MM.1S (cell line): ENCODE results near the gene PPP6R1.

Experiments
- DNase-seq: peaks from one replicate; pipeline ENCODE4 v3.0.0-alpha.2; 2015
- H2AFZ ChIP-seq: fragments of 300-600 bp; sonication (generic); 2 replicates; pipeline ENCODE4 v1.6.0; 2016; ENCODE audit warnings: antibody characterized with exemption, low read length
- H3F3A ChIP-seq: fragments of 300-600 bp; sonication (generic); 2 replicates; pipeline ENCODE4 v1.6.1; 2016; ENCODE audit warnings: mild to moderate bottlenecking, antibody characterized with exemption, low read length, moderate library complexity, mixed read lengths; ENCODE audit not compliant: insufficient read depth
- H3K27ac ChIP-seq: fragments of 300-600 bp; sonication (generic); 2 replicates; pipeline ENCODE4 v1.5.1; 2016; ENCODE audit warnings: mild to moderate bottlenecking, low read length
- H3K27me3 ChIP-seq: fragments of 300-600 bp; sonication (generic); replicated peaks from 2 replicates; pipeline ENCODE4 v1.6.0; 2016; ENCODE audit warnings: low read length; ENCODE audit not compliant: insufficient read depth
- H3K36me3 ChIP-seq: fragments of 300-600 bp; sonication (generic); replicated peaks from 2 replicates; pipeline ENCODE4 v1.6.1; 2016; ENCODE audit warnings: mild to moderate bottlenecking, low read length, mixed read lengths; ENCODE audit not compliant: insufficient read depth
- H3K4me1 ChIP-seq: fragments of 300-600 bp; sonication (generic); 2 replicates; pipeline ENCODE4 v1.6.1; 2016; ENCODE audit warnings: low read length, mixed read lengths
- H3K4me2 ChIP-seq: fragments of 300-600 bp; sonication (generic); 2 replicates; pipeline ENCODE4 v1.6.0; 2016; ENCODE audit warnings: low read depth, low read length
- H3K4me3 ChIP-seq: fragments of 300-600 bp; sonication (generic); 2 replicates; pipeline ENCODE4 v1.5.1; 2016; ENCODE audit warnings: low read length, mixed read lengths
- H3K79me2 ChIP-seq: fragments of 300-600 bp; sonication (generic); 2 replicates; pipeline ENCODE4 v1.6.1; 2016; ENCODE audit warnings: mixed run types, low read length, mixed read lengths
- H3K9ac ChIP-seq: fragments of 300-600 bp; sonication (generic); 2 replicates; pipeline ENCODE4 v1.6.1; 2016; ENCODE audit warnings: low read length, mixed read lengths
- H3K9me2 ChIP-seq: fragments of 300-600 bp; sonication (generic); replicated peaks from 2 replicates; pipeline ENCODE4 v1.6.1; 2016; ENCODE audit warnings: mild to moderate bottlenecking, low read length, mixed read lengths; ENCODE audit not compliant: insufficient read depth
- H3K9me3 ChIP-seq: fragments of 300-600 bp; sonication (generic); replicated peaks from 2 replicates; pipeline ENCODE4 v1.6.1; 2016; ENCODE audit warnings: mild to moderate bottlenecking, low read length, mixed read lengths; ENCODE audit not compliant: insufficient read depth
- H4K20me1 ChIP-seq: fragments of 300-600 bp; sonication (generic); 2 replicates; pipeline ENCODE4 v1.6.1; 2016; ENCODE audit warnings: mild to moderate bottlenecking, low read length, moderate library complexity, mixed read lengths; ENCODE audit not compliant: insufficient read depth
- CTCF ChIP-seq: fragments of 300-600 bp; sonication (generic); IDR thresholded peaks from 2 replicates; pipeline ENCODE4 v1.5.1; 2016; ENCODE audit warnings: antibody characterized with exemption, low read length, mixed read lengths
- EZH2 ChIP-seq: fragments of 300-600 bp; sonication (generic); optimal IDR thresholded peaks from 2 replicates; pipeline ENCODE3; 2017; ENCODE audit warnings: low read depth, mild to moderate bottlenecking, antibody characterized with exemption, low read length, mixed read lengths
- EZH2phosphoT487 ChIP-seq: fragments of 300-600 bp; sonication (generic); IDR thresholded peaks from 2 replicates; pipeline ENCODE4 v1.6.1; 2018; ENCODE audit warnings: antibody characterized with exemption, low read length

Gene PPP6R1

GRCh38 chr19:55232986-55233385 lies 25.8 kb downstream of the PPP6R1 start:
- Histone ChIP-seq H3K4me3 (no peak overlapping the region), H3K9me2 (no peaks in the 10 kb centered on the region), H3K9ac (no peak overlapping the region), H3F3A (peaks cover 4% of the 10 kb centered on the region; the same call in 1 of the 2 replicates), H3K9me3 (no peaks in the 10 kb centered on the region), H3K27ac (no peak overlapping the region), H2AFZ (no peak overlapping the region), H4K20me1 (peaks cover 5% of the 10 kb centered on the region; the same call in 1 of the 2 replicates), H3K4me2 (no peak overlapping the region), H3K79me2 (peaks cover 34% of the 10 kb centered on the region), H3K27me3 (no peaks in the 10 kb centered on the region), H3K36me3 (peaks cover 20% of the 10 kb centered on the region; the same call in 1 of the 2 replicates), H3K4me1 (no peaks in the 10 kb centered on the region)
- no peak for DNase-seq
- TF ChIP-seq CTCF (no peak), EZH2phosphoT487 (no peak), EZH2 (no peak)

- Histone ChIP-seq H3K9ac (no peak overlapping the region), H3K9me3 (no peaks in the 10 kb centered on the region), H3K27ac (no peak overlapping the region), H3K4me3 (no peak overlapping the region), H3K36me3 (peaks cover 19% of the 10 kb centered on the region; the same call in 1 of the 2 replicates), H3K4me2 (no peak overlapping the region), H2AFZ (no peak overlapping the region), H3K4me1 (no peaks in the 10 kb centered on the region), H4K20me1 (peaks cover 5% of the 10 kb centered on the region; the same call in 1 of the 2 replicates), H3K9me2 (no peaks in the 10 kb centered on the region), H3K79me2 (peaks cover 28% of the 10 kb centered on the region), H3K27me3 (no peaks in the 10 kb centered on the region), H3F3A (no peaks in the 10 kb centered on the region)
- TF ChIP-seq CTCF (no peak), EZH2 (no peak), EZH2phosphoT487 (no peak)
- DNase-seq, result no peak
Measured at GRCh38 chr19:55232286-55232602, 26.6 kb downstream of the PPP6R1 start.

DNA sequence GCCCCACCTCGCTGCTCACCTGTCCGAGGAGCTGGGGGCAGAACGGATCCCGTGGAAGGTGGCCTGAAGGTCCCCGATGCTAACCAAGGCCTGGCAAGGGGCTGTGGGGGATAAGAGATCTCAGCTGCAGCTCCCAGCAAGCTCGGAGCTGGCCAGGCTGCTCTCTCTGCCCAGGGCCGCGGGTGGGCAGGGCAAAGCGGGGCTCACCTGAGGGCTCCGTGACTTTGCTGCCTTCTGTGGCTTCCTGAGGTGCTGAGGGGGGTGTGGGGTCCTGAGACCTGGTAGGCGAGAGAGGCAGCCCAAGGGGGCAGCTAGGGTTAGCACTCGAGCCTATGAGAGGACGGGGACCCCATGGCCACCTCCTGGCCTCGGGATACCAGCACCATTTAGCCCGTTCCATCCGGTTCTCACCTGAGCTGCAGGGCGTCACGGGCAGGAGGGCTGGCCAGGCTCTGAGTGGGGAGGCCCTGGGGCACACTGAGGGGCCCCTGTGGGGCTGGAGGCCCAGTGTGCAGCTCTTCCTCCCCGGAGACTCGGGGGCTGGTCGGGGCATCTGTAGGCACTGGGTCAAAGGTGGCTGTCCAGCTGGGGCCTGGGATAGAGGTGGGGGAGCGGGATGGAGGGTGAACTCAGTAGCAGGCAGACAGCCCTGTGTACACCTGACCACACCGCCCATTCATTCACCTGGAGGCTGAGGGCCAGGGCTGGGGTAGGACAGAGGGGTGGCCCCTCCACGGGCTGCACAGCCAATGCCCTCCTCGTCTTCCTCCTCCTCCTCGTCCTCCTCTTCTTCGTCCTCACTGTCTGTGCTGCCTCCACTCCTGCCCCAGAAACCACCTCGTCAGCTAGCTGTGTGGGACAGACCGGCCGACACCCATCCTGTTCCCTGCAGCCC lies 27.2 kb downstream of the PPP6R1 start:
- TF ChIP-seq CTCF (no peak), EZH2 (no peak), EZH2phosphoT487 (no peak)
- Histone ChIP-seq H2AFZ (no peak overlapping the region), H3K9me2 (no peaks in the 10 kb centered on the region), H3K4me2 (no peak overlapping the region), H3K4me1 (no peaks in the 10 kb centered on the region), H3K9me3 (no peaks in the 10 kb centered on the region), H3K36me3 (peaks cover 13% of the 10 kb centered on the region; the same call in 1 of the 2 replicates), H3K9ac (no peak overlapping the region), H3F3A (no peaks in the 10 kb centered on the region), H3K27ac (no peak overlapping the region), H3K79me2 (peaks cover 25% of the 10 kb centered on the region), H4K20me1 (peaks cover 5% of the 10 kb centered on the region; the same call in 1 of the 2 replicates), H3K27me3 (no peaks in the 10 kb centered on the region), H3K4me3 (no peak overlapping the region)
- no peak for DNase-seq
